NT2/D1 (cell line): ENCODE results near the gene CTIF.

ENCODE experiments used
- DNase-seq: peaks from one replicate; pipeline ENCODE4 v3.0.0-alpha.2; 2011; ENCODE audit warnings: low read depth, low spot score
- H3K27me3 ChIP-seq: 2 replicates; pipeline ENCODE4 v1.6.0; 2011; ENCODE audit warnings: mild to moderate bottlenecking; ENCODE audit not compliant: insufficient read length, insufficient read depth
- H3K36me3 ChIP-seq: 2 replicates; pipeline ENCODE4 v1.6.1; 2011; ENCODE audit warnings: mild to moderate bottlenecking, low read length, mixed read lengths; ENCODE audit not compliant: insufficient read depth, insufficient read length
- H3K4me1 ChIP-seq: 2 replicates; pipeline ENCODE4 v1.5.1; 2011; ENCODE audit not compliant: insufficient read depth, insufficient read length
- H3K4me3 ChIP-seq: 2 replicates; pipeline ENCODE4 v1.5.1; 2011; ENCODE audit warnings: low read depth; ENCODE audit not compliant: insufficient read length
- H3K9ac ChIP-seq: 2 replicates; pipeline ENCODE4 v1.6.0; 2011; ENCODE audit warnings: low read depth; ENCODE audit not compliant: insufficient read length
- H3K9me3 ChIP-seq: 2 replicates; pipeline ENCODE4 v1.5.1; 2011; ENCODE audit warnings: mild to moderate bottlenecking, low read length; ENCODE audit not compliant: insufficient read depth
- SUZ12 ChIP-seq: IDR thresholded peaks from 2 replicates; pipeline ENCODE4 v1.6.1; 2011; ENCODE audit not compliant: insufficient read length, insufficient read depth; ENCODE audit errors: extremely low read depth
- YY1 ChIP-seq: IDR thresholded peaks from 2 replicates; pipeline ENCODE4 v1.6.1; 2011; ENCODE audit not compliant: insufficient read length, insufficient read depth
- ZNF274 ChIP-seq: IDR thresholded peaks from 2 replicates; pipeline ENCODE4 v1.6.1; 2011; ENCODE audit warnings: mild to moderate bottlenecking, low read depth, low read length

Gene CTIF

GRCh38 chr18:48843596-48843995, 304.8 kb downstream of the CTIF start:
- H3K27me3 ChIP-seq, result no peaks in the 10 kb centered on the region
- peaks cover 14% of the 10 kb centered on the region for H3K4me1 ChIP-seq
- DNase-seq, result no peak
- TF ChIP-seq ZNF274 (no peak), YY1 (no peak), SUZ12 (no peak)
- no peak overlapping the region for H3K9ac ChIP-seq
- no peaks in the 10 kb centered on the region for H3K9me3 ChIP-seq
- no peak overlapping the region for H3K4me3 ChIP-seq
- H3K36me3 ChIP-seq, result no peaks in the 10 kb centered on the region

GRCh38 chr18:48844271-48844670, 305.4 kb downstream of the CTIF start:
- no peak for DNase-seq
- TF ChIP-seq YY1, result no peak
- no peak for TF ChIP-seq SUZ12
- no peak for TF ChIP-seq ZNF274
- H3K27me3 ChIP-seq, result no peaks in the 10 kb centered on the region
- no peaks in the 10 kb centered on the region for H3K36me3 ChIP-seq
- no peak overlapping the region for H3K4me3 ChIP-seq
- H3K4me1 ChIP-seq, result peaks cover 11% of the 10 kb centered on the region
- no peaks in the 10 kb centered on the region for H3K9me3 ChIP-seq
- no peak overlapping the region for H3K9ac ChIP-seq

- Histone ChIP-seq H3K4me3 (no peak overlapping the region), H3K36me3 (no peaks in the 10 kb centered on the region), H3K27me3 (no peaks in the 10 kb centered on the region), H3K9me3 (no peaks in the 10 kb centered on the region), H3K4me1 (peaks cover 11% of the 10 kb centered on the region), H3K9ac (no peak overlapping the region)
- TF ChIP-seq SUZ12, result no peak
- no peak for TF ChIP-seq ZNF274
- no peak for TF ChIP-seq YY1
- no peak for DNase-seq
Measured at GRCh38 chr18:48845174-48845573, 306.3 kb downstream of the CTIF start.

GRCh38 chr18:48846423-48846932, 307.6 kb downstream of the CTIF start:
- H3K9me3 ChIP-seq, result no peaks in the 10 kb centered on the region
- no peak overlapping the region for H3K9ac ChIP-seq
- H3K4me3 ChIP-seq, result no peak overlapping the region
- H3K4me1 ChIP-seq, result peaks cover 18% of the 10 kb centered on the region
- no peak for TF ChIP-seq SUZ12
- TF ChIP-seq ZNF274, result no peak
- TF ChIP-seq YY1, result no peak
- no peak for DNase-seq
- no peaks in the 10 kb centered on the region for H3K27me3 ChIP-seq
- no peaks in the 10 kb centered on the region for H3K36me3 ChIP-seq

GRCh38 chr18:48847807-48848486, 309.1 kb downstream of the CTIF start:
- DNase-seq, result no peak
- Histone ChIP-seq H3K9ac (peak overlapping the region; percentile 67), H3K9me3 (no peaks in the 10 kb centered on the region), H3K36me3 (no peaks in the 10 kb centered on the region), H3K27me3 (no peaks in the 10 kb centered on the region), H3K4me1 (peaks cover 19% of the 10 kb centered on the region), H3K4me3 (no peak overlapping the region)
- TF ChIP-seq SUZ12 (no peak), YY1 (no peak), ZNF274 (no peak)

- H3K4me3 ChIP-seq, result no peak overlapping the region
- H3K27me3 ChIP-seq, result no peaks in the 10 kb centered on the region
- no peak for DNase-seq
- H3K9ac ChIP-seq, result peak overlapping the region; percentile 67
- no peaks in the 10 kb centered on the region for H3K9me3 ChIP-seq
- H3K4me1 ChIP-seq, result peaks cover 19% of the 10 kb centered on the region
- TF ChIP-seq ZNF274 (no peak), SUZ12 (no peak), YY1 (no peak)
- no peaks in the 10 kb centered on the region for H3K36me3 ChIP-seq
Measured at GRCh38 chr18:48848641-48849143, 309.9 kb downstream of the CTIF start.

GRCh38 chr18:48850822-48851598, 312.2 kb downstream of the CTIF start:
- no peak for DNase-seq
- Histone ChIP-seq H3K36me3 (no peaks in the 10 kb centered on the region), H3K27me3 (no peaks in the 10 kb centered on the region), H3K9me3 (no peaks in the 10 kb centered on the region), H3K9ac (peak overlapping the region; percentile 70), H3K4me1 (peaks cover 19% of the 10 kb centered on the region), H3K4me3 (no peak overlapping the region)
- TF ChIP-seq SUZ12 (no peak), YY1 (no peak), ZNF274 (no peak)
